GM12865 (cell line): ENCODE data around the gene PPP1R12A.
"Not testable (repeated sequence)": the region's sequence is repeated elsewhere in the genome, so short reads cannot be mapped to it uniquely, and the experiment has no call there.

ENCODE experiments used
- DNase-seq: peaks from one replicate; pipeline ENCODE4 v3.0.0; 2010; ENCODE audit warnings: low read depth
- H3K4me3 ChIP-seq: 2 replicates; pipeline ENCODE4 v1.5.1; 2011; ENCODE audit warnings: mild to moderate bottlenecking, low read depth, low read length, control low read depth
- CTCF ChIP-seq: IDR thresholded peaks from 2 replicates; pipeline ENCODE4 v1.5.1; 2011; ENCODE audit warnings: low read length, control low read depth, low read depth, inconsistent platforms; ENCODE audit not compliant: insufficient read depth; ENCODE audit errors: missing control alignments

The PPP1R12A gene

GRCh38 chr12:79935021-79935623, at the start of gene PPP1R12A:
Gene PPP1R12A (minus strand): TSS chr12:79935097. CDS start chr12:79934931, 166 bp downstream.
- TF ChIP-seq CTCF: no peak
- DNase-seq: peak; percentile 98
- peak within 1 kb of the TSS; percentile 77 for H3K4me3 ChIP-seq

- no peak for DNase-seq
- no peak overlapping the region for H3K4me3 ChIP-seq
- TF ChIP-seq CTCF: no peak
Measured at GRCh38 chr12:79983986-79984620, 49.2 kb upstream of the PPP1R12A start.

- no peak for DNase-seq
- no peak overlapping the region for H3K4me3 ChIP-seq
- no peak for TF ChIP-seq CTCF
Measured at GRCh38 chr12:79983492-79983891, 48.6 kb upstream of the PPP1R12A start.

GRCh38 chr12:79982086-79983062, 47.5 kb upstream of the PPP1R12A start:
- TF ChIP-seq CTCF: no peak
- no peak overlapping the region for H3K4me3 ChIP-seq
- no peak for DNase-seq

- no peak for DNase-seq
- TF ChIP-seq CTCF: no peak
- no peak overlapping the region for H3K4me3 ChIP-seq
Measured at GRCh38 chr12:79978692-79979091, 43.8 kb upstream of the PPP1R12A start.

- H3K4me3 ChIP-seq, DNase-seq: not testable (repeated sequence)
Measured at GRCh38 chr12:79977856-79978460, 43.1 kb upstream of the PPP1R12A start.

- no peak for DNase-seq
- H3K4me3 ChIP-seq: no peak overlapping the region
- no peak for TF ChIP-seq CTCF
Measured at GRCh38 chr12:79975143-79975542, 40.2 kb upstream of the PPP1R12A start.
